Measurements from ENCODE around the gene TMEM145. TPM values are rescaled to one million over a fixed set of nuclear protein-coding genes. Genes with fewer than 3 reads are reported as not detected.

TMEM145 gene
- total RNA-seq, 4 donors from 2014 or later = not detected

DNA sequence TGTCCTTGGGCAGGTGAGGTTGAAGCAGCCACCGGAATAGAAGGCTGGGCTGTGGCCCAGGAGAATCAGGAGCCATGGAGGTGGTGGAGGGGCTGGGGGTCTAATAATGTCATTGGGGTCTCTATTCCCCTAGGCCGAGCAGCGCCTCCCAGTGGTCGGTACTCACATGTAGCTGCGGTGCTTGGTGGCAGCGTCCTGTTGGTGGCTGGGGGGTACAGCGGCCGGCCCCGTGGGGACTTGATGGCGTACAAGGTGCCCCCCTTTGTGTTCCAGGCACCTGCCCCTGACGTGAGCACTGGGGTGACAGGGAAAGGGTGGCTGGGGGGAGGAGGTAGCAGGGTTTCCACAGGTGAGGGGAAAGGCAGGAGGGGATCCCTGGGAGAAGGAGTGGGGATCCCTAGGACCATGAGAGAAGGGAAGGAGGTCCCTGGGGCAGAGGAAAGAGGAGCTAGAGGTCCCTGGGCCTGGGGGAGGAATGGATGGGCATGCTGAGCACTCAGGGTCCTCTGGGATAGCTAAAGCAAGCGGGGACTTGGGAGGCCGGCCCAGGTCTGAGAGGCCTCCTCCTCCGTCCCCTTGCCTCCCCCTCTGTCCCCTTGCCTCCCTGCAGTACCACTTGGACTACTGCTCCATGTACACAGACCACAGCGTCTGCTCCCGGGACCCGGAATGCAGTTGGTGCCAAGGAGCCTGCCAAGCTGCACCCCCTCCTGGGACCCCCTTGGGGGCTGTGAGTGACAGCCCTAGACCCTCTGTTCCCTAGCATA lies 30.4 kb downstream of the TMEM145 start:
- intact Hi-C loops (cut with DNase I; ENCODE audit: low total_unique reads) = no loop called here
- no peaks in the 10 kb centered on the region for H3K4me1 ChIP-seq
- DNase-seq = no peak
- H3K36me3 ChIP-seq = peaks cover 0 to 7% (median 0%) of the 10 kb centered on the region in 4 donors
- no peak overlapping the region for H3K4me3 ChIP-seq
- TF ChIP-seq POLR2AphosphoS5 (IDR thresholded peaks at IDR 0.05) (no peak), POLR2A (IDR thresholded peaks at IDR 0.05) (no peak), EP300 (IDR thresholded peaks at IDR 0.05; ENCODE audit: low read depth) (no peak)
- TF ChIP-seq, protein P1, sequence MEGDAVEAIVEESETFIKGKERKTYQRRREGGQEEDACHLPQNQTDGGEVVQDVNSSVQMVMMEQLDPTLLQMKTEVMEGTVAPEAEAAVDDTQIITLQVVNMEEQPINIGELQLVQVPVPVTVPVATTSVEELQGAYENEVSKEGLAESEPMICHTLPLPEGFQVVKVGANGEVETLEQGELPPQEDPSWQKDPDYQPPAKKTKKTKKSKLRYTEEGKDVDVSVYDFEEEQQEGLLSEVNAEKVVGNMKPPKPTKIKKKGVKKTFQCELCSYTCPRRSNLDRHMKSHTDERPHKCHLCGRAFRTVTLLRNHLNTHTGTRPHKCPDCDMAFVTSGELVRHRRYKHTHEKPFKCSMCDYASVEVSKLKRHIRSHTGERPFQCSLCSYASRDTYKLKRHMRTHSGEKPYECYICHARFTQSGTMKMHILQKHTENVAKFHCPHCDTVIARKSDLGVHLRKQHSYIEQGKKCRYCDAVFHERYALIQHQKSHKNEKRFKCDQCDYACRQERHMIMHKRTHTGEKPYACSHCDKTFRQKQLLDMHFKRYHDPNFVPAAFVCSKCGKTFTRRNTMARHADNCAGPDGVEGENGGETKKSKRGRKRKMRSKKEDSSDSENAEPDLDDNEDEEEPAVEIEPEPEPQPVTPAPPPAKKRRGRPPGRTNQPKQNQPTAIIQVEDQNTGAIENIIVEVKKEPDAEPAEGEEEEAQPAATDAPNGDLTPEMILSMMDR (IDR thresholded peaks at IDR 0.05) = no peak
- 93% methylated on average over 17 of the region's 17 CpGs; no CpG with 5 or more reads in 1 of the 2 donors for WGBS, 2 donors (ENCODE audit: low coverage in 1 of 2)
- no peak overlapping the region for H3K27ac ChIP-seq
- H3K27me3 ChIP-seq = no peaks in the 10 kb centered on the region
- in situ Hi-C loops (cut with MboI; ENCODE audit: low pct_ligation_motif_present in 1 of 4, low pct_unique_long_range_greater_than_20kb in 1 of 4, low sequenced_read_pairs in 3 of 4) = no loop called here
- H3K9me3 ChIP-seq = no peaks in the 10 kb centered on the region

DNA sequence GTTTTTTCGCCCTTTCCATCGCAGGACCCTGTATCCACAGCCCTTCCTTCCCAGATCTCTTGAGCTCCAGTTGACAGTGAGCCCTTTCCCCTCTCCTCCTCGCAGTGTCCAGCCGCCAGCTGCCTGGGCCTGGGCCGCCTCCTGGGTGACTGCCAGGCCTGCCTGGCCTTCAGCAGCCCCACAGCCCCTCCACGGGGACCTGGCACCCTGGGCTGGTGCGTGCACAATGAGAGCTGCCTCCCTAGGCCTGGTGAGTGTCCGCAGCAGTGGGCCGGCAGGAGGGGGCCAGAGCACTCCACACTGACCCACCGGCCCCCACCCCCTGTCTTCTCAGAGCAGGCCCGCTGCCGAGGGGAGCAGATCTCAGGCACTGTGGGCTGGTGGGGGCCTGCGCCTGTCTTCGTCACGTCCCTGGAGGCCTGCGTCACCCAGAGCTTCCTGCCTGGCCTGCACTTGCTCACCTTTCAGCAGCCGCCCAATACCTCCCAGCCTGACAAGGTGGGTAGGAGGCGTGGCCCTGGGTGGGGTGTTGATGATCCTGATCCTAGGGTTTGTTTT lies 31.3 kb downstream of the TMEM145 start:
- in situ Hi-C loops (cut with MboI; ENCODE audit: low pct_ligation_motif_present in 1 of 4, low pct_unique_long_range_greater_than_20kb in 1 of 4, low sequenced_read_pairs in 3 of 4) = no loop called here
- DNase-seq = no peak
- TF ChIP-seq, protein P1 (IDR thresholded peaks at IDR 0.05) = no peak
- TF ChIP-seq POLR2AphosphoS5 (IDR thresholded peaks at IDR 0.05) = no peak
- no peak for TF ChIP-seq EP300 (IDR thresholded peaks at IDR 0.05; ENCODE audit: low read depth)
- no peak for TF ChIP-seq POLR2A (IDR thresholded peaks at IDR 0.05)
- 92 to 100% methylated on average over 3 to 18 of the region's 18 CpGs for WGBS, 2 donors (ENCODE audit: low coverage in 1 of 2)
- no peak overlapping the region for H3K4me3 ChIP-seq
- intact Hi-C loops (cut with DNase I; ENCODE audit: low total_unique reads) = no loop called here
- no peaks in the 10 kb centered on the region for H3K27me3 ChIP-seq
- no peaks in the 10 kb centered on the region for H3K4me1 ChIP-seq
- no peaks in the 10 kb centered on the region for H3K9me3 ChIP-seq
- H3K36me3 ChIP-seq = peaks cover 0 to 7% (median 0%) of the 10 kb centered on the region in 4 donors
- no peak overlapping the region for H3K27ac ChIP-seq

DNA sequence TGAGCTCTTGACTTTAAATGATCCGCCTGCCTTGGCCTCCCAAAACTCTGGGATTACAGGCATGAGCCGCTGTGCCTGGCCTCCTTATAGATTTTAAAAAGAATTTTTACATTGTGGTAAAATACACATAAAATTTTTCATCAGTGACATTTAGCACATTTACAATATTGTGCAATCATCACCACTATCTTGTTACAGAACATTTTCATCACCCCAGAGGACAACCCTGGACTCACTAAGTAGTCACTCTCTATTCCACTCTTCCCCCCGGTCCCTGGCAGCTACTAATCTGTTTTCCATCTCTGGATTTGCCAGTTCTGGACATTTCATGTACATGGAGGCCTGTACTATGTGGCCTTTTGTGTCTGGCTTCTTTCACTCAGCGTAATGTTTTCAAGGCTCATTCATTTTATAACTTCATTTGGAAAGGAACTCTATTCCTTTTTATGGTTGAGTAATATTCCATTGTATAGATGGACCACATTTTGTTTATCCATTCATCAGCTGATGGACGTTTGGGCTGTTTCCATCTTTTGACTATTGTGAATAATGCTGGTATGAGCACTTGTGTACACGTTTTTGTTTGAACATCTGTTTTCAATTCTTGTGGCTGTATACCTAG lies 32.2 kb downstream of the TMEM145 start:
- Histone ChIP-seq H3K36me3 (peaks cover 0 to 7% (median 0%) of the 10 kb centered on the region in 4 donors), H3K27me3 (no peaks in the 10 kb centered on the region), H3K4me1 (no peaks in the 10 kb centered on the region), H3K27ac (no peak overlapping the region), H3K4me3 (no peak overlapping the region), H3K9me3 (no peaks in the 10 kb centered on the region)
- 79 to 83% methylated on average over 3 to 6 of the region's 6 CpGs for WGBS, 2 donors (ENCODE audit: low coverage in 1 of 2)
- intact Hi-C loops (cut with DNase I; ENCODE audit: low total_unique reads) (no loop called here), in situ Hi-C loops (cut with MboI; ENCODE audit: low pct_ligation_motif_present in 1 of 4, low pct_unique_long_range_greater_than_20kb in 1 of 4, low sequenced_read_pairs in 3 of 4) (no loop called here)
- TF ChIP-seq POLR2A (IDR thresholded peaks at IDR 0.05) = no peak
- no peak for TF ChIP-seq EP300 (IDR thresholded peaks at IDR 0.05; ENCODE audit: low read depth)
- TF ChIP-seq POLR2AphosphoS5 (IDR thresholded peaks at IDR 0.05) = no peak
- TF ChIP-seq, protein P1 (IDR thresholded peaks at IDR 0.05) = no peak
- no peak for DNase-seq

DNA sequence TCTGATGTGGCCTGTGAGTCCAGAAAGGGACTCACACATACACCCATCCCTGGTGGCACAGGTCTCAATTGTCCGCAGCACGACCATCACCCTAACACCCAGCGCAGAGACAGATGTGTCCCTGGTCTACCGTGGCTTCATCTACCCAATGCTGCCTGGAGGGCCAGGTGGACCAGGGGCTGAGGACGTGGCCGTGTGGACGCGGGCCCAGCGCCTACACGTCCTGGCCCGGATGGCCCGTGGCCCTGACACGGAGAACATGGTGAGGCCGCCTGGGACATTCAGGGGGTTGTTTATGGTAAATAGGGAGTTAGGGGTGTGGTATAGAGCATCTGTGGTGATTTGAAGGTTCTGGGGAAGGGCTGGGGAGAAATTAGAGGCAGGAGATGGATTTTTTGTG lies 35.1 kb downstream of the TMEM145 start:
- no peak for DNase-seq
- TF ChIP-seq, protein P1 (IDR thresholded peaks at IDR 0.05) = no peak
- TF ChIP-seq POLR2A (IDR thresholded peaks at IDR 0.05) = no peak
- no peak for TF ChIP-seq EP300 (IDR thresholded peaks at IDR 0.05; ENCODE audit: low read depth)
- no peak for TF ChIP-seq POLR2AphosphoS5 (IDR thresholded peaks at IDR 0.05)
- H3K27me3 ChIP-seq = no peaks in the 10 kb centered on the region
- no peak overlapping the region for H3K27ac ChIP-seq
- intact Hi-C loops (cut with DNase I; ENCODE audit: low total_unique reads) = no loop called here
- no peaks in the 10 kb centered on the region for H3K4me1 ChIP-seq
- H3K9me3 ChIP-seq = no peaks in the 10 kb centered on the region
- in situ Hi-C loops (cut with MboI; ENCODE audit: low pct_ligation_motif_present in 1 of 4, low pct_unique_long_range_greater_than_20kb in 1 of 4, low sequenced_read_pairs in 3 of 4) = no loop called here
- 94% methylated on average over 14 of the region's 14 CpGs; no CpG with 5 or more reads in 1 of the 2 donors for WGBS, 2 donors (ENCODE audit: low coverage in 1 of 2)
- H3K36me3 ChIP-seq = peaks cover 0 to 7% (median 0%) of the 10 kb centered on the region in 4 donors
- no peak overlapping the region for H3K4me3 ChIP-seq

All from transverse colon (tissue), 4 donors.